Measurements from ENCODE around the gene PTPN11. TPM values are rescaled to one million over a fixed set of nuclear protein-coding genes. Genes with fewer than 3 reads are reported as not detected.

The PTPN11 gene
- polyA plus RNA-seq (2011; rRNA removed) (111 and 194 TPM in 2 replicates), polyA plus RNA-seq (2017; fragmentation: RNase III; extraction: RNeasy Plus Mini Kit Qiagen cat#74134 plus additional on column Dnase treatment) (73.1 to 78.6 TPM (median 77.1 TPM) in 3 replicates), polyA minus RNA-seq (2011; rRNA and poly(A)+ RNA removed) (73.8 and 78.2 TPM in 2 replicates)
- polyA plus RNA-seq (2012; cell fraction: cytosol; rRNA removed) = 40.4 and 45.9 TPM in 2 replicates
- polyA plus RNA-seq (2012; cell fraction: nucleus; rRNA removed) = 26.5 and 32.2 TPM in 2 replicates

DNA sequence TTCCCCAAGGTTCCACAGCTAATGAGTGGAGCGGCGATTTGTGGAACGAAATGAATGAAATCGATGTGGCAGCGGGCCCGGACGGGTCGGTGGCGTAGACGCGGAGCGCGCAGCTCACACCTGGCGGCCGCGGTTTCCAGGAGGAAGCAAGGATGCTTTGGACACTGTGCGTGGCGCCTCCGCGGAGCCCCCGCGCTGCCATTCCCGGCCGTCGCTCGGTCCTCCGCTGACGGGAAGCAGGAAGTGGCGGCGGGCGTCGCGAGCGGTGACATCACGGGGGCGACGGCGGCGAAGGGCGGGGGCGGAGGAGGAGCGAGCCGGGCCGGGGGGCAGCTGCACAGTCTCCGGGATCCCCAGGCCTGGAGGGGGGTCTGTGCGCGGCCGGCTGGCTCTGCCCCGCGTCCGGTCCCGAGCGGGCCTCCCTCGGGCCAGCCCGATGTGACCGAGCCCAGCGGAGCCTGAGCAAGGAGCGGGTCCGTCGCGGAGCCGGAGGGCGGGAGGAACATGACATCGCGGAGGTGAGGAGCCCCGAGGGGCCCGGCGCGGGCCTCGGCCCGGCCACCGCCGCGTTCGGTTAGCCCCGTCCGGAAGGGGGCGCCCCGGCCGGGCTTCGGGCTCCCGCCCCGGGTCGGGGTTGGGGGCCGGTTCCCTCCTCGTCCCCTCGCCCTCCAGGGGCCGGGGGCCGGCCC, at the start of gene PTPN11:
Gene PTPN11, plus strand, starts transcription at position 340 of the 689 bp plus-strand sequence. Its CDS starts 165 bp downstream, at position 505.
- H3K9me3 ChIP-seq = no peaks in the 10 kb centered on the region
- DNase-seq (ENCODE audit: low read depth in 1 of 2, low spot score in 1 of 2) = peak; percentile 64 to 89
- CTCF ChIA-PET = no interaction called here
- peak; percentile 89 to 91 for ATAC-seq
- no peak for FAIRE-seq
- peak within 1 kb of the TSS; percentile 76 for H3K4me3 ChIP-seq
- TF ChIP-seq POLR2AphosphoS2 (conservative IDR thresholded peaks at IDR 0.05; ENCODE audit: low read length) (no peak), HOXB5 (CRISPR knock-in tag; IDR thresholded peaks at IDR 0.05) (peak; percentile 65; the same call in 1 of the 2 replicates), SMC3 (IDR thresholded peaks at IDR 0.05) (peak; percentile 28; the same call in 1 of the 3 replicates), CTCF (IDR thresholded peaks at IDR 0.05) (peak; percentile 73), ZFP36 (IDR thresholded peaks at IDR 0.05; ENCODE audit: borderline replicate concordance, partially characterized antibody) (peak; percentile 22), PHF8 (IDR thresholded peaks at IDR 0.05; ENCODE audit: borderline replicate concordance, low read depth) (peak; percentile 95), BCL3 (IDR thresholded peaks at IDR 0.05) (peak; percentile 78; the same call in 2 of the 3 replicates), BHLHE40 (IDR thresholded peaks at IDR 0.05; ENCODE audit: low read depth, low read length) (no peak), POLR2A (IDR thresholded peaks at IDR 0.05; ENCODE audit: low read length) (peak; percentile 96), MAZ (IDR thresholded peaks at IDR 0.05; ENCODE audit: borderline replicate concordance, low read depth, low read length) (peak; percentile 100), RAD21 (conservative IDR thresholded peaks at IDR 0.05 in 1 of 2, IDR thresholded peaks at IDR 0.05 in 1 of 2) (0 out of 5 replicates have a peak, but pooled peaks of 1 of the 2 experiments have one; percentile 28), RARB (CRISPR knock-in tag; IDR thresholded peaks at IDR 0.05) (no peak), E2F6 (IDR thresholded peaks at IDR 0.05; ENCODE audit: borderline replicate concordance, low read depth) (peak; percentile 34; the same call in 1 of the 2 replicates), CHD4 (IDR thresholded peaks at IDR 0.05; ENCODE audit: borderline replicate concordance) (no peak), CHD2 (IDR thresholded peaks at IDR 0.05; ENCODE audit: low read length, partially characterized antibody) (no peak), KDM5A (IDR thresholded peaks at IDR 0.05) (peak; percentile 83), JUN (IDR thresholded peaks at IDR 0.05) (peak in 1 of 2 experiments; percentile 96; a peak in 3 of 5 replicates), RNF2 (IDR thresholded peaks at IDR 0.05; ENCODE audit: borderline replicate concordance, low read depth) (no peak), RCOR1 (IDR thresholded peaks at IDR 0.05; ENCODE audit: low read depth, low read length) (no peak)
- TF ChIP-seq, protein P1, sequence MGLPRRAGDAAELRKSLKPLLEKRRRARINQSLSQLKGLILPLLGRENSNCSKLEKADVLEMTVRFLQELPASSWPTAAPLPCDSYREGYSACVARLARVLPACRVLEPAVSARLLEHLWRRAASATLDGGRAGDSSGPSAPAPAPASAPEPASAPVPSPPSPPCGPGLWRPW (IDR thresholded peaks at IDR 0.05) = no peak
- TF ChIP-seq, protein P2, sequence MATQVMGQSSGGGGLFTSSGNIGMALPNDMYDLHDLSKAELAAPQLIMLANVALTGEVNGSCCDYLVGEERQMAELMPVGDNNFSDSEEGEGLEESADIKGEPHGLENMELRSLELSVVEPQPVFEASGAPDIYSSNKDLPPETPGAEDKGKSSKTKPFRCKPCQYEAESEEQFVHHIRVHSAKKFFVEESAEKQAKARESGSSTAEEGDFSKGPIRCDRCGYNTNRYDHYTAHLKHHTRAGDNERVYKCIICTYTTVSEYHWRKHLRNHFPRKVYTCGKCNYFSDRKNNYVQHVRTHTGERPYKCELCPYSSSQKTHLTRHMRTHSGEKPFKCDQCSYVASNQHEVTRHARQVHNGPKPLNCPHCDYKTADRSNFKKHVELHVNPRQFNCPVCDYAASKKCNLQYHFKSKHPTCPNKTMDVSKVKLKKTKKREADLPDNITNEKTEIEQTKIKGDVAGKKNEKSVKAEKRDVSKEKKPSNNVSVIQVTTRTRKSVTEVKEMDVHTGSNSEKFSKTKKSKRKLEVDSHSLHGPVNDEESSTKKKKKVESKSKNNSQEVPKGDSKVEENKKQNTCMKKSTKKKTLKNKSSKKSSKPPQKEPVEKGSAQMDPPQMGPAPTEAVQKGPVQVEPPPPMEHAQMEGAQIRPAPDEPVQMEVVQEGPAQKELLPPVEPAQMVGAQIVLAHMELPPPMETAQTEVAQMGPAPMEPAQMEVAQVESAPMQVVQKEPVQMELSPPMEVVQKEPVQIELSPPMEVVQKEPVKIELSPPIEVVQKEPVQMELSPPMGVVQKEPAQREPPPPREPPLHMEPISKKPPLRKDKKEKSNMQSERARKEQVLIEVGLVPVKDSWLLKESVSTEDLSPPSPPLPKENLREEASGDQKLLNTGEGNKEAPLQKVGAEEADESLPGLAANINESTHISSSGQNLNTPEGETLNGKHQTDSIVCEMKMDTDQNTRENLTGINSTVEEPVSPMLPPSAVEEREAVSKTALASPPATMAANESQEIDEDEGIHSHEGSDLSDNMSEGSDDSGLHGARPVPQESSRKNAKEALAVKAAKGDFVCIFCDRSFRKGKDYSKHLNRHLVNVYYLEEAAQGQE (IDR thresholded peaks at IDR 0.05) = peak; percentile 21; the same call in 1 of the 2 replicates
- TF ChIP-seq, protein P3, sequence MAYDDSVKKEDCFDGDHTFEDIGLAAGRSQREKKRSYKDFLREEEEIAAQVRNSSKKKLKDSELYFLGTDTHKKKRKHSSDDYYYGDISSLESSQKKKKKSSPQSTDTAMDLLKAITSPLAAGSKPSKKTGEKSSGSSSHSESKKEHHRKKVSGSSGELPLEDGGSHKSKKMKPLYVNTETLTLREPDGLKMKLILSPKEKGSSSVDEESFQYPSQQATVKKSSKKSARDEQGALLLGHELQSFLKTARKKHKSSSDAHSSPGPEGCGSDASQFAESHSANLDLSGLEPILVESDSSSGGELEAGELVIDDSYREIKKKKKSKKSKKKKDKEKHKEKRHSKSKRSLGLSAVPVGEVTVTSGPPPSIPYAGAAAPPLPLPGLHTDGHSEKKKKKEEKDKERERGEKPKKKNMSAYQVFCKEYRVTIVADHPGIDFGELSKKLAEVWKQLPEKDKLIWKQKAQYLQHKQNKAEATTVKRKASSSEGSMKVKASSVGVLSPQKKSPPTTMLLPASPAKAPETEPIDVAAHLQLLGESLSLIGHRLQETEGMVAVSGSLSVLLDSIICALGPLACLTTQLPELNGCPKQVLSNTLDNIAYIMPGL (CRISPR knock-in tag; IDR thresholded peaks at IDR 0.05; ENCODE audit: borderline replicate concordance) = peak; percentile 73; the same call in 1 of the 2 replicates
- TF ChIP-seq, protein P4, sequence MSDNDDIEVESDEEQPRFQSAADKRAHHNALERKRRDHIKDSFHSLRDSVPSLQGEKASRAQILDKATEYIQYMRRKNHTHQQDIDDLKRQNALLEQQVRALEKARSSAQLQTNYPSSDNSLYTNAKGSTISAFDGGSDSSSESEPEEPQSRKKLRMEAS (IDR thresholded peaks at IDR 0.05) = peak; percentile 68; the same call in 1 of the 2 replicates
- H3K4me1 ChIP-seq = peaks cover 25% of the 10 kb centered on the region
- H3K27ac ChIP-seq = peak within 1 kb of the TSS; percentile 93 to 94
- 0% methylated on average over 21 of the region's 89 CpGs for WGBS (ENCODE audit: missing lambda C conversion rate)
- POLR2A ChIA-PET = interaction anchor here (1.0 to 1.8 kb wide), 3 partner anchors 9 to 406 kb away, joined by 3 to 7 read pairs (median 4); partner anchors contain the start of gene TMEM116
- H3K4me2 ChIP-seq = peak within 1 kb of the TSS; percentile 93
